ENCODE results near the gene TACR2. TPM values are rescaled to one million over a fixed set of nuclear protein-coding genes. Genes with fewer than 3 reads are reported as not detected.

The TACR2 gene
- total and polyA plus RNA-seq, 2 of the 13 experiments (the other 11 are each of a cell fraction or from before 2014, with no cell fraction given): 0.04 TPM; not detected in 1

- Histone ChIP-seq H3K4me1 (ENCODE audit: insufficient read depth, low read length) (peaks cover 19% of the 10 kb centered on the region), H3K79me2 (ENCODE audit: insufficient read depth, low read length) (no peaks in the 10 kb centered on the region), H3K4me2 (ENCODE audit: low read depth, low read length) (no peak overlapping the region), H4K20me1 (ENCODE audit: insufficient read depth, low read length) (no peaks in the 10 kb centered on the region), H3K27ac (ENCODE audit: extremely low read length, insufficient read depth, low read length) (no peak overlapping the region), H3K27me3 (ENCODE audit: control insufficient read depth in 1 of 2, insufficient read depth in 2 of 2, low read length in 2 of 2) (no peaks in the 10 kb centered on the region), H3K9me3 (ENCODE audit: low read length) (no peaks in the 10 kb centered on the region), H3K9ac (ENCODE audit: insufficient read depth, low read depth, low read length) (no peak overlapping the region), H3K4me3 (replicated peaks in 1 of 3; ENCODE audit: insufficient read depth in 1 of 3, low read depth in 2 of 3, low read length in 3 of 3) (no peak overlapping the region), H2AFZ (ENCODE audit: low read length) (no peak overlapping the region), H3K36me3 (replicated peaks in 1 of 2; ENCODE audit: control insufficient read depth in 1 of 2, insufficient read depth in 2 of 2, low read length in 2 of 2) (no peaks in the 10 kb centered on the region)
- FAIRE-seq (no peak), DNase-seq (ENCODE audit: low spot score) (no peak), ATAC-seq (no peak)
- TF ChIP-seq GFI1 (CRISPR knock-in tag; IDR thresholded peaks at IDR 0.05; ENCODE audit: borderline replicate concordance) (no peak), FOXK2 (IDR thresholded peaks at IDR 0.05) (no peak), SPEN (CRISPR knock-in tag; IDR thresholded peaks at IDR 0.05; ENCODE audit: low read depth) (no peak)
- WGBS (ENCODE audit: low lambda C conversion rate): 77% methylated on average over 2 of the region's 2 CpGs
- intact Hi-C loops (cut with micrococcal nuclease; ENCODE audit: unreplicated experiment): no loop called here
- in situ Hi-C loops (cut with HindIII; ENCODE audit: extremely low pct_ligation_motif_present, low pct_unique_long_range_greater_than_20kb): loop anchor here (5.0 kb wide), 1 partner anchor 151 kb away; no protein-coding TSS in a partner anchor
- ChIA-PET POLR2A (no interaction called here), CTCF (ENCODE audit: low intra/inter-chr PET ratio, low total read pairs) (no interaction called here)
- BruUV-seq (replicated peaks): no TSS peak
Observed at GRCh38 chr10:69388488-69388887, 28.2 kb downstream of the TACR2 start.

- Histone ChIP-seq H3K9ac (ENCODE audit: insufficient read depth, low read depth, low read length) (no peak overlapping the region), H3K27me3 (ENCODE audit: control insufficient read depth in 1 of 2, insufficient read depth in 2 of 2, low read length in 2 of 2) (no peaks in the 10 kb centered on the region), H3K4me1 (ENCODE audit: insufficient read depth, low read length) (peaks cover 19% of the 10 kb centered on the region), H2AFZ (ENCODE audit: low read length) (no peak overlapping the region), H3K36me3 (replicated peaks in 1 of 2; ENCODE audit: control insufficient read depth in 1 of 2, insufficient read depth in 2 of 2, low read length in 2 of 2) (no peaks in the 10 kb centered on the region), H3K79me2 (ENCODE audit: insufficient read depth, low read length) (no peaks in the 10 kb centered on the region), H3K4me2 (ENCODE audit: low read depth, low read length) (no peak overlapping the region), H3K4me3 (replicated peaks in 1 of 3; ENCODE audit: insufficient read depth in 1 of 3, low read depth in 2 of 3, low read length in 3 of 3) (no peak overlapping the region), H4K20me1 (ENCODE audit: insufficient read depth, low read length) (no peaks in the 10 kb centered on the region), H3K9me3 (ENCODE audit: low read length) (no peaks in the 10 kb centered on the region), H3K27ac (ENCODE audit: extremely low read length, insufficient read depth, low read length) (no peak overlapping the region)
- TF ChIP-seq THAP9 (CRISPR knock-in tag; IDR thresholded peaks at IDR 0.05; ENCODE audit: borderline replicate concordance): no peak
- no peak for TF ChIP-seq RXRB (CRISPR knock-in tag; IDR thresholded peaks at IDR 0.05; ENCODE audit: borderline replicate concordance)
- TF ChIP-seq KDM4B (CRISPR knock-in tag; IDR thresholded peaks at IDR 0.05): no peak
- FAIRE-seq: no peak
- BruUV-seq (replicated peaks): no TSS peak
- intact Hi-C loops (cut with micrococcal nuclease; ENCODE audit: unreplicated experiment): no loop called here
- 39% methylated on average over 3 of the region's 3 CpGs for WGBS (ENCODE audit: low lambda C conversion rate)
- in situ Hi-C loops (cut with HindIII; ENCODE audit: extremely low pct_ligation_motif_present, low pct_unique_long_range_greater_than_20kb): loop anchor here (5.0 kb wide), 1 partner anchor 150 kb away; no protein-coding TSS in a partner anchor
- no peak for DNase-seq (ENCODE audit: low spot score)
- CTCF ChIA-PET (ENCODE audit: low intra/inter-chr PET ratio, low total read pairs): no interaction called here
- POLR2A ChIA-PET: no interaction called here
- ATAC-seq: no peak
Observed at GRCh38 chr10:69387500-69387899, 29.2 kb downstream of the TACR2 start.

Data from HepG2 (cell line).